ENCODE data around the gene NTSR1. TPM values are rescaled to one million over a fixed set of nuclear protein-coding genes. Genes with fewer than 3 reads are reported as not detected.

NTSR1 gene
- polyA plus RNA-seq, 3 donors, result 0.35 to 2.5 (median 0.40) TPM

GRCh38 chr20:62703853-62704228, 4.8 kb upstream of the NTSR1 start:
- H3K4me3 ChIP-seq (replicated peaks in 1 of 3; ENCODE audit: low read depth in 2 of 3, low read length in 3 of 3), result no peak overlapping the region
- peaks cover 40% of the 10 kb centered on the region for H3K4me1 Mint-ChIP-seq
- no peaks in the 10 kb centered on the region for H3K79me2 ChIP-seq (ENCODE audit: insufficient read depth, low read length)
- peaks cover 11 to 24% (median 22%) of the 10 kb centered on the region in 3 donors for H3K27me3 Mint-ChIP-seq (ENCODE audit: low read depth in 3 of 3)
- no peak overlapping the region for H2AFZ ChIP-seq (ENCODE audit: insufficient read depth, low read depth, low read length, poor library complexity, severe bottlenecking)
- no peaks in the 10 kb centered on the region for H3K9me3 ChIP-seq (replicated peaks in 1 of 2; ENCODE audit: control insufficient read depth in 1 of 2, insufficient read depth in 1 of 2, low read length in 2 of 2)
- H3K9me3 Mint-ChIP-seq, result peaks cover 0 to 4% (median 0%) of the 10 kb centered on the region in 7 donors
- H3K4me2 ChIP-seq (replicated peaks; ENCODE audit: extremely low read depth, low read length, poor library complexity, severe bottlenecking), result peak overlapping the region; percentile 9
- peak overlapping the region in 5 of 7 donors; percentile 30 to 89 (median 77) for H3K27ac Mint-ChIP-seq
- peaks cover 0 to 3% of the 10 kb centered on the region in 2 donors for H3K36me3 Mint-ChIP-seq
- DNase-seq, result no peak
- H3K27me3 ChIP-seq (ENCODE audit: control insufficient read depth in 2 of 2, insufficient read depth in 2 of 2, low read length in 2 of 2), result peaks cover 0 to 8% of the 10 kb centered on the region in 2 donors
- H3K4me1 ChIP-seq (ENCODE audit: control insufficient read depth in 1 of 2, insufficient read depth in 2 of 2, low read length in 2 of 2), result peaks cover 34 to 50% of the 10 kb centered on the region in 2 donors
- TF ChIP-seq CTCF (IDR thresholded peaks at IDR 0.05), result no peak
- WGBS (ENCODE audit: insufficient coverage), result 98% methylated on average over 4 of the region's 5 CpGs
- H3K36me3 ChIP-seq (replicated peaks in 1 of 2; ENCODE audit: control insufficient read depth in 1 of 2, insufficient read depth in 2 of 2, low read length in 2 of 2), result no peaks in the 10 kb centered on the region
- H3K27ac ChIP-seq (ENCODE audit: low read depth in 1 of 2, low read length in 2 of 2), result peak overlapping the region in 1 of 2 donors; percentile 32
- peak overlapping the region; percentile 28 to 56 for H3K4me3 Mint-ChIP-seq
- intact Hi-C loops (cut with micrococcal nuclease), result no loop called here
- no peak overlapping the region for H3K9ac ChIP-seq (ENCODE audit: insufficient read depth, low read length, poor library complexity, severe bottlenecking)
- no peaks in the 10 kb centered on the region for H4K20me1 ChIP-seq (ENCODE audit: insufficient read depth, low read length)

DNA sequence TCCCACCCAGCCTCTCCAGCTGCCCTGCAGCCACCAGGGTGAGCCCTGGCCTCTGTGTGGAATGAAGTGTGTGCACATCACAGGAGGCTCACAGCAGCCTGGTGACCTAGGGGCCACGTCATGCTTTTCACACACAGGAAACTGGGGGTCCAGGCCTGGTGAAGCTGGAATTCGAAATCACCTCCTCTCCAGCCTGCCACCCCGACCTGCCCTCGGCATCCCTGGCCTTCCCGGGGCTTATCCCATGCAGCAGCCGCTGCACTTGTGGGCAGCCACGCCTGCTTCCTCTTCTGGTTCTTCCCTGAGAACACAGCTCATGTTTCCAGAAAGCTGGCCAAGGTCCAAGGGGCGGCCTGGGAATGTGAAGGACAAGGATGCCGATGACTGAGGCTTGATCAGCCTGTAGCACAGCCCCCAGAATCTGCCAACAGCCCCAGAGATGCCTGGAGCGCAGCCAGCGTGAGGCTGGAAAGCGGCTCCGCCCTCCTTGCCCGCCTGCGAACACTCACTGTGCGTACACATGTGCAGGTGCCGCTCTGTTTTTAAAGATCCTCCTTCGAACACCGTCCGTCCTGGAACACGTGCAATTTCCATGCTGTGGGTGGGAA, 4.2 kb upstream of the NTSR1 start:
- no peaks in the 10 kb centered on the region for H4K20me1 ChIP-seq (ENCODE audit: insufficient read depth, low read length)
- H2AFZ ChIP-seq (ENCODE audit: insufficient read depth, low read depth, low read length, poor library complexity, severe bottlenecking), result no peak overlapping the region
- Mint-ChIP-seq H3K27me3 (ENCODE audit: low read depth in 3 of 3) (peaks cover 13 to 30% (median 28%) of the 10 kb centered on the region in 3 donors), H3K4me3 (peak overlapping the region in 1 of 2 donors; percentile 11), H3K27ac (peak overlapping the region in 2 of 7 donors; percentile 20 to 86), H3K4me1 (peaks cover 43% of the 10 kb centered on the region), H3K36me3 (peaks cover 0 to 3% of the 10 kb centered on the region in 2 donors), H3K9me3 (peaks cover 0 to 3% (median 0%) of the 10 kb centered on the region in 7 donors)
- no peak overlapping the region for H3K9ac ChIP-seq (ENCODE audit: insufficient read depth, low read length, poor library complexity, severe bottlenecking)
- peak overlapping the region in 1 of 2 donors; percentile 32 for H3K27ac ChIP-seq (ENCODE audit: low read depth in 1 of 2, low read length in 2 of 2)
- peak overlapping the region; percentile 4 for H3K4me2 ChIP-seq (replicated peaks; ENCODE audit: extremely low read depth, low read length, poor library complexity, severe bottlenecking)
- peaks cover 37 to 56% of the 10 kb centered on the region in 2 donors for H3K4me1 ChIP-seq (ENCODE audit: control insufficient read depth in 1 of 2, insufficient read depth in 2 of 2, low read length in 2 of 2)
- intact Hi-C loops (cut with micrococcal nuclease), result no loop called here
- no peak for TF ChIP-seq CTCF (IDR thresholded peaks at IDR 0.05)
- WGBS (ENCODE audit: insufficient coverage), result 41% methylated on average over 19 of the region's 21 CpGs
- H3K4me3 ChIP-seq (replicated peaks in 1 of 3; ENCODE audit: low read depth in 2 of 3, low read length in 3 of 3), result no peak overlapping the region
- H3K79me2 ChIP-seq (ENCODE audit: insufficient read depth, low read length), result peaks cover under 1% of the 10 kb centered on the region
- H3K36me3 ChIP-seq (replicated peaks in 1 of 2; ENCODE audit: control insufficient read depth in 1 of 2, insufficient read depth in 2 of 2, low read length in 2 of 2), result no peaks in the 10 kb centered on the region
- peak in 2 of 3 donors; percentile 37 to 58 for DNase-seq
- no peaks in the 10 kb centered on the region for H3K9me3 ChIP-seq (replicated peaks in 1 of 2; ENCODE audit: control insufficient read depth in 1 of 2, insufficient read depth in 1 of 2, low read length in 2 of 2)
- H3K27me3 ChIP-seq (ENCODE audit: control insufficient read depth in 2 of 2, insufficient read depth in 2 of 2, low read length in 2 of 2), result peaks cover 0 to 11% of the 10 kb centered on the region in 2 donors
